ENCODE data around the gene ZNHIT1.
"Not testable (repeated sequence)": the region's sequence is repeated elsewhere in the genome, so short reads cannot be mapped to it uniquely, and the experiment has no call there.

The ZNHIT1 gene

DNA sequence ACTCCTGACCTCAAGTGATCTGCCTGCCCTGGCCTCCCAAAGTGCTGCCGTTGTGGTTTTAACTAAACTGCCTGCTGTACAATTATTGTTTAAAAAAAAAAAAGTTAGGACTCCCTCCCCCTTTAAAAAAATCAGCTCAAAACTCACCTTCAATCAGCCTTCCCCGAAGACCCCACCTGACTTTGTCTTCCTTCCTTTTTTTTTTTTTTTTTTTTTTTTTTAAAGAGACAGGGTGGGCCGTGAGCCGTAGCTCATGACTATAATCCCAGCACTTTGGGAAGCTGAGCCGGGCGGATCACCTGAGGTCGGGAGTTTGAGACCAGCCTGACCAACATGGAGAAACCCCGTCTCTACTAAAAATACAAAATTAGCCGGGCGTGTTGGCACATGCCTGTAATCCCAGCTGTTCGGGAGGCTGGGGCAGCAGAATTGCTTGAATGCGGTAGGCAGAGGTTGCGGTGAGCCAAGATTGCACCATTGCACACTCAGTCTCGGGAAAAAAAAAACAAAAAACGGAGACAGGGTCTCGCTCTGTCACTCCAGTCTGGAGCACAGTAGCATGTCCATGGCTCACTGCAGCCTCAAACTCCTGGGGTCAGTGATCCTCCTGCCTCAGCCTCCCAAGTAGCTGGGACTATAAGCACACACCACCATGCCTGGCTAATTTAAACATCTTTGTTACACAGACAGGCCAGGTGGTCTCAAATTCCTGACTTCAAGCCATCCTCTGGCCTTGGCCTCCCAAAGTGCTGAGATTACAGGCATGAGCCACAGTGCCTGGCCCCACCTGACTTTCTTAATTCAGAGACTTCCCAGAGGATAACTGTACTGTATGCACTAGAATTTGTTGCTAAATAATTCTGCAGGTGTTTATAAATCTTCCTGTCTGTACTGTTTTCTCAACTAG lies 23.7 kb downstream of the ZNHIT1 start:
- no peak for DNase-seq (ENCODE audit: low read depth)

DNA sequence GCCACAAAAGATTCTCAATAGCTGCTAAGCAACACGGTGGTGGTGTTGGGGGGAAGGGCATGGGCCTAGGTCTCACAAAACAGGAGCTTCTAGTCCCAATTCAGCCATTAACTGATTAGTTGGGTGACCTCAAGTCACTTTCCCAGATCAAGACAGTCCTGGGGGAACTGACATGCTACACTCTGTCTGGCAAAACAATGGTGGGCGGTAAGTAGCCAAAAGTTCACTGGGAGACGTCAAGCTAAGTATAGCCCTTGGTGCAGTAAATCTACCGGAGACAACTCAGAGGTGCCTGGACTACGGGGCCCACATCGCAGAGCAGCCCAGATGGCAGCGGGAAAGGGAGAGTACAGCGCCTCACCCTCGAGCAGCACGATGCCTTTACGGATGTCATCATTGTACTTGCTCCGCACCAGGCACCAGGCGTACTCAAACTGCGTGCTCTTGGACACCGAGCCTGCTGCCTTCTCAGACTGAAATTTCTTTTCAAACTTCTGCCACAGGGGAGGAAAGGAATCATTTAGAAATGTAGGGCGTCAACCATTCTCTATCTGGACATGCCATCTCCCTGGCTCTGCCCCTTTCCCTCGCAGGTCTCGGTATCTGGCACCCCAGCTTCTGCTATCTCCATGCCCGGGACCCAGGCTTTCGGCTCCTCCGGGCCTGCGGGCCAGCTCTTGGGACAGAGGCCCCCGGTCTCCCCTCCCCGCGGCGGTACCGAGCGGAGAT lies 25.8 kb downstream of the ZNHIT1 start:
- DNase-seq (ENCODE audit: low read depth): peak; percentile 38

DNA sequence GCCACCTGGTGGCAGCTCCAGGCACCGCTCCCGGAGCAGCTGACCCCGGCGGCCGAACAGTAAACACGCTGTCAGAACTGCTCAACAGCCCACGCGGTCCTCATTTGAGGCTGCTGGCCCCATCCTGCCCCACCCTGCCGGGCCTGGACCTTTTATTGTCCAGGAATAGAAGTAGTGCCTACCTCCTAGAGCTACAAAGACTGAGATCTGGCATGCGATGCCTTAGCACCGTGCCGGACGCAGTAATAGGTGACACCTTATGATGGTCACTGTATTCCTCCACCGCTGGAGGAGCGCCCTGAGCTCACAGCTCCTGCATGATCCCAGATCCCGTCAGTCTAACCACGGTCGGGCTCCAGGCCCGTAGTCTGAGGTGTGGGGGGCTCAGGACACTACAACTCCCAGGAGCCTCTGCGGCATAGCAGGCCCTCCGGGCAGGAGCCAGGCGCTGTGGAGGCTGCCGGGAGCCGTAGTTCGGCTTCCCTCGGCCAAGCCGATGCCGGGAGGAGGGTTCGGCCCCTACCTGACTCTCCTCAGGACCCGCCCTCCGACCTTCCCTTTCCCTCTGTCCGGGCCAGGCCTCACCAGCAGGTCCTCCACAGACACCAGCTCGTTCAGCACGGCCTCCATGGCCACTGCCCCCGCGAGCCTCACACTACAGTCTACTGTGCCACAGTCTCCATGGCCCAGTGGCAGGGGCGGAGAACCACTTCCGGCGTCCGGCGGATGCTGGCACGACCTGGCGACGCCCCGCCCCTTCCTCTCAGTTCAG lies 26.6 kb downstream of the ZNHIT1 start, which contains the start of gene FIS1:
Gene FIS1, minus strand, starts transcription at position 707 of the 772 bp plus-strand sequence. Its CDS starts 77 bp downstream, at position 630.
- peak; percentile 85 for DNase-seq (ENCODE audit: low read depth)

DNA sequence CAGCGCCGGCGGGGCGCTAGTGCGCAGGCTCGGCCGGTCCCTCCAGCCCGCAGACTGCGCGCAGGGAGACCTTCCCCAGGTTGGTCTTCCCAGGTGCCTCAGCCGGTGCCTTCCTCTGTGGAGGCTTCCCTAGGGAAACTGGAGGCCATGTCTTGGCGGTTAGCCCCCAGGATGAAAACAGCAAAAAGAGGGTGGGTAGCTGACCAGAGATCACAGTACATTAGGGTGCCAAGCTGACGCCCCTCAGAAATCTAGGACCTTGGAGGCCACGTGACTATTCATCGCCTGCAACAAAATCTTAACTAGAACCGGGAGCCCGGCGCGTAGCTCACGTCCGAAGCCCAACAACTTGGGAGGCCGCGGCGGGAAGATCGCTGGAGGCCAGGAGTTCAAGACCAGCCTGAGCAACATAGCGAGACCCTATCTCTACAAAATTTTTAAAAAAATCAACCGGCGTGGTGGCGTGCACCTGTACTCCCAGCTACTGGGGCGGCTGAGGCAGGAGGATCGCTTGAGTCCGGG lies 27.2 kb downstream of the ZNHIT1 start:
- no peak for DNase-seq (ENCODE audit: low read depth)

DNA sequence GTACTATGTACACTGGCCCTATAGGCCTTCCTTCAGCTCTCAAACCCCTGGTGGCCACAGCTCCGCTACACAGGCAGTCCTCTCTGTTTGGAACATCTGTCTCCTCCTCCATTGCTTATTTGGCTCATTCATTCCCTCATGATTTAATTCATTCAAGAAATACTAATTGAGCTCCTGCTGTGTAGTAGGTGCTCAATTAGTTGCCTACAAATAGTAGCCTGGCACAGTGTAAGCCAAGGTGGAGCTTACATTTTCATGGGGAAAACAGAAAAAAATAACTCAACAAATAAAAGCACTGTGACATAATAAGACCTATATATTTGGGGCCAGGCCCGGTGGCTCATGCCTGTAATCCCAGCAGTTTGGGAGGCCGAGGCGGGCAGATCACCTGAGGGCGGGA lies 30.3 kb downstream of the ZNHIT1 start:
- no peak for DNase-seq (ENCODE audit: low read depth)

DNA sequence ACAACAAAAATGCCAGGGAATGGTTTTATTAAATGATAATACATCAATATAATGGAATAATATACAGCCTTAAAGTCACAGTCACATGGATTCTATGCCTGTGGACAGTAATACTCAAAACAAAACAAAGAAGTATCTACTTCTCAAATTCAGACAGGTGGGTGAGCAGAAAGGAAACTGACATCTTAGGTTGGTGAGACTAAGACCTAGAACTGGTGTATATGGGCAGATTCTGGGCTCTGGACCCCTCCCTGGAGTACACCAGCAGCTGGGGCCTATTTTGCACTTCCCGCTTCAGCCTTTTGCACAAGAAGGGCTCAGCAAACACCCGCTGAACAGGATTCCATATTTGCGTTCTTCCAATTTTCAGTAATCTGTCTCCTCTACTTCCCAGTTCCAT lies 32.4 kb downstream of the ZNHIT1 start:
- DNase-seq (ENCODE audit: low read depth): no peak

DNA sequence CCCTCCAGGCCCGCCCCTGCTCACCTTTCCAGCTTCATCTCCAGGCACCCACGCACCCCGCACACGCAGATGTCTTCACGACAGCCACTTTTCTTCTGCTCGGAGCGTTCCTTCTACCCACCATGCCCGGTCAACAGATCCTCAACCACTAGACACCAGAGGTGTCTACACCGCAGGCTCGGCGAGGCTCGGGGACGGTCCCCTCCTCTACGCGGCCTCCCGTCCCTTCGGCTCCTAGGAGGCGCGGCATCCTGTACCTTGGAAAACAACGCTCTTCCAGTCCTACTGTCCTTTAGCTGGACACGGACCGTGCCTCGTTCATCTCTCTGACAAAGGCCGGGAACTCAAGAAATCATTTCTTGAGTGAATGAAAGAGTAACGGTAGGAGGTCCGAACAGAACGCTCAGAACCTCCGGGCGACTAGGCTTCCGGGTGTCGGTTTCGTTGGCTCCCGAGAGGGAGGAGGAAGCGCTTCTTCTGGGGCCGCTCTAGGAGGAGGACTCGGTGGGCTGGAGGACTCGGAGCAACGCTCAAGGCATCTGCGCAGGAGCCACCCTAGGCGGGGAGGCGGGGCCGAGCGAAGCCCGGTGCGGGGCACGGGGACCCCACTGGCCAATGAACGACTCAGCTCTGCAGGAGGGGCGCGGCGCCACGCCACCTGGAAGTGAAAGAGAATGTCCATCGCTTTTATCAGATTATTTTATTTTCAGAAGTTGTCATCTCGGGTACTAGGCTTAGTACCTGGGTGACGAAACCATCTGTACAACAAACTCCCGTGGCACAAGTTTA lies 34.1 kb downstream of the ZNHIT1 start:
- DNase-seq (ENCODE audit: low read depth): peak; percentile 98

DNA sequence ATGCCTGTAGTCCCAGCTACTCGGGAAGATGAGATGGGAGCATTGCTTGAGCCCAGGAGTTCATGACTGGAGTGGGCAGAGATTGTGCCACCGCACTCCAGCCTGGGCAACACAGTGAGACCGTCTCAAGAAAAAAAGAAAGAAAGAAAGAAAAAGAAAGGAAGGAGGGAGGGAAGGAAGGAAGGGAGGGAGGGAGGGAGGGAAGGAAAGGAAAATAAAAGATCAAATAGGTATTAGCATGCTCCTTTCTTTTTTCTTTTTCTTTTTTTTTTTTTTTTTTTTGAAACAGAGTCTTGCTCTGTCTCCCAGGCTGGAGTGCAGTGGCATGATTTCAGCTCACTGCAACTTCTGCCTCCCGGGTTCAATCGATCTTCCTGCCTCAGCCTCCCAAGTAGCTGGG lies 35.2 kb downstream of the ZNHIT1 start:
- DNase-seq (ENCODE audit: low read depth): not testable (repeated sequence)

DNA sequence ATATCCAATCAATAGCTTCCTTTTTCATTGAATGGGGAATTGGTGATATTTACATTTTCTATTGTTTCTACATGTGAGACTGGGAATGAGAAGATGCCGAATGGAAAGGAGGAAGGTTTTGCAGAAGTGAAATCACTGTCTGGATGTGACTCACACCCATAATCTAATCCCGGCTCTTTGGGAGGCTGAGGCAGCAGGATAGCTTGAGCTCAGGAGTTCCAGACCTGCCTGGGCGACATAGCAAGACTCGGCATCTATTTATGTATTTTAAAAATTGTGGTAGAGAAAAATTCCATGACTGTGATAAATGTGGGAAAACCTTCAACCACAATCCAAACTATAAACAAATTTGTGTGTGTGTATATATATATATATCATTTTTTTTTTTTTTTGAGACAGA lies 37.8 kb downstream of the ZNHIT1 start:
- no peak for DNase-seq (ENCODE audit: low read depth)

DNA sequence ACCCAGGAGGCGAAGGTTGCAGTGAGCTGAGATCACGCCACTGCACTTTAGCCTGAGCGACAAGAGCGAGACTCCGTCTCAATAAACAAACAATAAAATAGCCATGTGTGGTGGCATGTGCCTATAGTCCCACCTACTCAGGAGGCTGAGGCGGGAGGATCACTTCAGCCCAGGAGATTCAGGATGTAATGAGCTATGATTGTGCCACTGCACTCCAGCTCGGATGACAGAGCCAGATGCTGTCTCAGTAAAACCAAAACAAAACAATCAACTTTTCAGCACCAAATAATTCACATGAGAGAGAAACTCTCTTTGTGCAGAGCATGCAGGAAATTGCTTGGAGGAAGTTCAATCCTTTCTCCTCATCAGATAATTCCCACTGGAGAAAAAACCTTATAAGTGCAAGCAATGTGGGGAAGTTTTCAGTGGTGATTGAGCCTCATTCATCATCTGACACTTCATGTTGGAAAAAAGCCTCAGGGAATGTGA lies 40.3 kb downstream of the ZNHIT1 start:
- DNase-seq (ENCODE audit: low read depth): no peak

DNA sequence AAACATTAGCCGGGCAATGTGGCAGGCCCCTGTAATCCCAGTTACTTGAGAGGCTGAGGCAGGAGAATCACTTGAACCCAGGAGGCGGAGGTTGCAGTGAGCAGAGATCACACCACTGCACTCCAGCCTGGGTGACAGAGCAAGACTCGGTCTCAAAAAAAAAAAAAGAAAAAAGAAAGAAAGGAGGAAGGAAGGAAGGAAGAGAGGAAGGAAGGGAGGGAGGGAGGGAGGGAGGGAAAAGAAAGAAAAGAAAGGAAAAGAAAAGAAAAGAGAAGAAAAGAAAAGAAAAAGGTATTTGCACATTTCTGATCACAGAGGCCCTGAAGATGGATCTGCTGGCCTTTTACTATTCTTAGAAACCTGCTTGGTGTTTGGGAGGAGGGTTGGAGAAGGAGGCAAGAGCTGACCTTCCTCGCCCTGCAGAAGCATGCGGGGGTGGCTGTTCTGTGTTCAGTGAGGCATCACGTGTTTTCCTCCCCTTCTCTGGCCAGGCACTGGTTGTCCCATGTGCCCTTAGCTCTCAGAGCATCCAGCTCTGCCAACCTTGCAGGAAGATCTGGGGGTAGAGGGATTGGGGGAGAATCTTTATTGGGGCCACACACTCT lies 46.2 kb downstream of the ZNHIT1 start:
- DNase-seq (ENCODE audit: low read depth): not testable (repeated sequence)

DNA sequence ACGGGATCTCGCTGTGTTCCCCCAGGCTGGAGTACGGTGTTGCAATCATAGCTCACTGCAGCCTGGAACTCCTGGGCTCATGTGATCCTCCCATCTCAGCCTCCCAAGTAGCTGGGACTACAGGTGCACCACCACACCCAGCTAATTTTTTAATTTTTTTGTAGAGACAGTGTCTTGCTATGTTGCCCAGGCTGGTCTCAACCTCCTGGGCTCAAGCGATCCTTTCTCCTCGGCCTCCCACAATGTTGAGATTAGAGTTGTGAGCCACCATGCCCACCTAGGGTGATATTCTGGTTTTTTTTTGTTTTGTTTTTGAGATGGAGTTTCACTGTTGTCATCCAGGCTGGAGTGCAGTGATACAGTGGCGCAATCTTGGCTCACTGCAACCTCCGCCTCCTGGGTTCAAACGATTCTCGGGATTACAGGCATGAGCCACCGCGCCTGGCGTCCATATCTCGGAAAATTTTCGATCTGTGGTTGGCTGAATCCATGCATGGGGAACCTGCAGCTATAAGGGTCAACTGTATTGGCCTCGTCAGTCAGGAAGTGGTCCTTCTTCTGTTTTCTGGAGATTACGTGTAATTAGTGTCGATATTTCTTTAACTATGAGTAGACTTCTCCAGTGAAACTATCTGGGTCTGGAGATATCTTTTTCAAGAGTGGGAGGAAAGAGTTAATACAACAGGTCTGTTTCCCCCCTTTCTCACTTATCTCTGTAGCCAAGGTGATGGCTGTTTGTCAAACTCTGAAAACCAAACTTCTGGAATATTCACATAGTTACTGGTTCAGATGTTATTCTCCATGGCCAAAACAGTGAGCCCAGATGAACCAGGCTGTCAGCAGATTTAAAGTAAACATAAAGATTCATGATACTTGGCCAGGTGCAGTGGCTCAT lies 47.9 kb downstream of the ZNHIT1 start:
- DNase-seq (ENCODE audit: low read depth): no peak

DNA sequence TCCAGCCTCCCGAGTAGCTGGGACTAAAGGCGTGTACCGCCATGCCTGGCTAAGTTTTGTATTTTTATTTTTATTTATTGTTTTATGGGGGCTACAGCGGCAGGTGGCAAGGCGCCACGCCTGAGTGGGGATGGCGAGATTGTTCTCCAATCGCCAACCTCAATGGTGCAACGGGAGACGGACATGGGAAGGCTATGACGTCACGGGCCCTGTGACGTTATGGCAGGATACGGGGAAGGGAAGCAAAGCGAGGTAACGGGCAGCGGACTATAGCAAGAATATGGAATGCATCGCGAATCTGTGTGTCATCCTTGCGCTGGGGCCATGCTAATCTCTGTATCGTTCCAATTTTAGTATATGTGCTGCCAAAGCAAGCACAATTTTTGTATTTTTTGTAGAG lies 51.7 kb downstream of the ZNHIT1 start:
- no peak for DNase-seq (ENCODE audit: low read depth)

DNA sequence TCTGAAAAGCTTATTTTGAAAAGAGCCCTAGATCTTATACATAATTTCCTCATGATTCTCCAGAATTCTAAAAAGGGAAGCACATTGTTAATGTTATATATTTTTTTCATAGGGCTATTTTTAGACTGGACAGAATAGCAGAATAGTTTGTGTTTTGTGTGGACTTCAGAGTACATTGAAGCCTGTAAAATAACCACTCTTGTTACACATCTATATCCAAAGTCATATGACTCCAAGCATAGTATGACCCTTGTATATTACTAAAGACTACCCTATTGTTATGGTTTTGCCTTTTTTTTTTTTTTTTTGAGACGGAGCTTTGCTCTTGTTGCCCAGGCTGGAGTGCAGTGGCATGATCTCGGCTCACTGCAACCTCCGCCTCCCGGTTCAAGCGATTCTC lies 53.1 kb downstream of the ZNHIT1 start:
- no peak for DNase-seq (ENCODE audit: low read depth)

DNA sequence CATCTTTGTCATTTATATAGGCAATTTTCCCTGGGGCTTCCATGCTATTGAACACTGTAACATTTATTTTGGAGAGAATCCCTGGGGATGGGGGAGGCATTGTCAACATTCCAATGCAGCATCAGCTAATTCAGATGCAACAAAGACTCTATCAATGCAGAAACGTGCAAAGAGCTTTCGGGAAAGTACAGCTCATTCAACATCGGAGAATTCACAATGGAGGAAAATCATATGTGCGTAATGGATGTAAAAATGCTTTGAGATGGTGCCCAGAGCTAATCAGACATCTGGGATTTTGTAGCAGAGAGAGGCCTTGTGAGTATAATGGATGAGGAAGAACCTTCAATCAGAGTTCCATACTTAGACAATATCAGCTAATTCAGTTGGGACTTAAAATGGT lies 55.2 kb downstream of the ZNHIT1 start:
- no peak for DNase-seq (ENCODE audit: low read depth)

Data from fibroblast of gingiva (primary cell).